Measurements from ENCODE around the gene EGF.

DNA sequence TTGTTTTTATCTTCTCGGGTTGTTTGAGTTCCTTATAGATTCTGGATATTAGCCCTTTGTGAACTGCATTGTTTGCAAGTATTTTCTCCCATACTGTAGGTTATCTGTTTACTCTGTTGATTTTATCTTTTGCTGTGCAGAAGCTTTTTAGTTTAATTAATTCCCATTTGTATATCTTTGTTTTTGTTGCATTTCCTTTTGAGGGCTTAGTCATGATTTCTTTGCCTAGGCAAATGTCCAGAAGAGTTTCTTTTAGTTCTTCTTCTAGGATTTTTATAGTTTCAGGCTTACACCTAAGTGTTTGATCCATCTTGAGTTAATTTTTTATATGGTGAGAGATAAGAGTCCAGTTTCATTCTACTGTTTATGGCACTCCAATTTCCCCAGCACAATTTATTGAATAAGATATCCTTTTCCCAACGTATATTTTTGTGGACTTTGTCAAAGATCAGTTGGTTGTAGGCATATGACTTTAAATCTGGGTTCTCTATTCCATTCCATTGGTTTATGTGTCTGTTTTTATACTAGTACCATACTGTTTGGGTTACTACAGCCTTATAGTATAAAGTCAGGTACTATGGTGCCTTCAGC, 54.3 kb downstream of the EGF start:
- no peak for TF ChIP-seq CTCF (IDR thresholded peaks at IDR 0.05; ENCODE audit: low read length)
- TF ChIP-seq EZH2 (IDR thresholded peaks at IDR 0.05; ENCODE audit: borderline replicate concordance, low read length) = no peak

Data from OCI-LY1 (cell line).